Endothelial cell of umbilical vein (primary cell): ENCODE results near the gene SEC14L1. TPM values are rescaled to one million over a fixed set of nuclear protein-coding genes. Genes with fewer than 3 reads are reported as not detected.
"Not testable (repeated sequence)": the region's sequence is repeated elsewhere in the genome, so short reads cannot be mapped to it uniquely, and the experiment has no call there.

Experiments used
- BruUV-seq: library from RNA; stranded (reverse); fragments of 400-500 nt; replicated peaks from 2 replicates; lab custom pipeline; 2021; lab: Mats Ljungman, UMichigan
- CTCF ChIA-PET: fragments of 300-600, 350-600 bp; sonication (Branson Sonifier 250); formaldehyde crosslinking; loops from one replicate; lab custom pipeline; 2021; ENCODE audit warnings: antibody characterized with exemption, inconsistent platforms; lab: Charles Lee
- POLR2A ChIA-PET: fragments of 300-600, 350-600 bp; sonication (Branson Sonifier 250); formaldehyde crosslinking; loops from one replicate; lab custom pipeline; 2021; ENCODE audit warnings: antibody characterized with exemption, inconsistent platforms; lab: Charles Lee
- DNase-seq: peaks from one replicate; pipeline ENCODE4 v3.0.0-alpha.2; 2011; ENCODE audit warnings: low read depth, low spot score
- FAIRE-seq: peaks from 2 replicates; lab custom pipeline; 2011; peaks lifted over from hg19 to GRCh38; lab: Jason Lieb, UNC
- H2AFZ ChIP-seq: 2 replicates; pipeline ENCODE4 v1.6.0; 2012; ENCODE audit warnings: low read depth, low read length, control low read depth, inconsistent platforms
- H3K27ac ChIP-seq: 2 replicates; pipeline ENCODE4 v1.5.1; 2011; ENCODE audit warnings: low read depth, mild to moderate bottlenecking, control low read depth, low read length, moderate library complexity; ENCODE audit not compliant: insufficient read depth
- H3K27me3 ChIP-seq, 2 experiments: 2 replicates each; pipeline versions ENCODE4 v1.6.0 to v1.6.1; 2011; ENCODE audit warnings: low read length in 2 of 2, mixed read lengths in 1 of 2; ENCODE audit not compliant: control insufficient read depth in 2 of 2, insufficient read depth in 2 of 2
- H3K36me3 ChIP-seq, 2 experiments: 2 replicates in 1 of 2; 3 replicates in 1 of 2; pipeline ENCODE4 v1.5.1; 2011; ENCODE audit warnings: low read length in 2 of 2, mild to moderate bottlenecking in 1 of 2, moderate library complexity in 1 of 2; ENCODE audit not compliant: control insufficient read depth in 2 of 2, insufficient read depth in 2 of 2; ENCODE audit errors: extremely low read depth in 1 of 2
- H3K4me1 ChIP-seq: 3 replicates; pipeline ENCODE4 v1.5.1; 2011; ENCODE audit warnings: mild to moderate bottlenecking, low read length; ENCODE audit not compliant: control insufficient read depth, insufficient read depth; ENCODE audit errors: extremely low read depth
- H3K4me2 ChIP-seq: 2 replicates; pipeline ENCODE4 v1.6.1; 2011; ENCODE audit warnings: low read length, control low read depth, mixed read lengths; ENCODE audit not compliant: insufficient read depth
- H3K4me3 ChIP-seq, 3 experiments: fragments of 200-600 bp in 1 of 3; sonication (generic), shearing (Covaris generic) in 1 of 3; replicated peaks in 1 of 3; 2 replicates each; pipeline ENCODE4 v1.5.1; 2011 to 2016; ENCODE audit warnings: control low read depth in 3 of 3, low read length in 3 of 3, mild to moderate bottlenecking in 2 of 3, inconsistent platforms in 1 of 3, low read depth in 1 of 3, moderate library complexity in 1 of 3; ENCODE audit not compliant: insufficient read depth in 1 of 3
- H3K79me2 ChIP-seq: 2 replicates; pipeline ENCODE4 v1.6.0; 2012; ENCODE audit warnings: low read length, inconsistent platforms; ENCODE audit not compliant: control insufficient read depth, insufficient read depth
- H3K9ac ChIP-seq: replicated peaks from 2 replicates; pipeline ENCODE3; 2011; ENCODE audit warnings: low read length, control low read depth; ENCODE audit not compliant: insufficient read depth; ENCODE audit errors: extremely low read depth
- H3K9me1 ChIP-seq: replicated peaks from 3 replicates; pipeline ENCODE4 v1.6.0; 2011; ENCODE audit warnings: mild to moderate bottlenecking, low read length; ENCODE audit not compliant: control insufficient read depth, insufficient read depth; ENCODE audit errors: extremely low read depth
- H3K9me3 ChIP-seq: replicated peaks from 2 replicates; pipeline ENCODE4 v1.5.1; 2012; ENCODE audit warnings: low read length, inconsistent platforms; ENCODE audit not compliant: control insufficient read depth, insufficient read depth
- H4K20me1 ChIP-seq: replicated peaks from 2 replicates; pipeline ENCODE3; 2011; ENCODE audit warnings: mild to moderate bottlenecking, low read length; ENCODE audit not compliant: control insufficient read depth, insufficient read depth; ENCODE audit errors: extremely low read depth
- CTCF ChIP-seq, 2 donors: IDR thresholded peaks; 1 replicate in 1 of 2; 2 replicates in 1 of 2; pipeline ENCODE4 v1.5.1; 2011; ENCODE audit warnings: low read length in 2 of 2, mild to moderate bottlenecking in 2 of 2, moderate library complexity in 2 of 2, control low read depth in 1 of 2, inconsistent platforms in 1 of 2, low read depth in 1 of 2; ENCODE audit not compliant: insufficient read depth in 1 of 2; ENCODE audit errors: extremely low read depth in 1 of 2
- EZH2 ChIP-seq: IDR thresholded peaks from 2 replicates; pipeline ENCODE4 v1.6.1; 2012; ENCODE audit warnings: borderline replicate concordance, low read depth, mild to moderate bottlenecking, moderate library complexity, low read length, inconsistent platforms; ENCODE audit not compliant: severe bottlenecking
- FOS ChIP-seq: IDR thresholded peaks from 2 replicates; pipeline ENCODE4 v1.6.1; 2011; ENCODE audit warnings: mild to moderate bottlenecking, low read length, moderate library complexity, borderline replicate concordance; ENCODE audit not compliant: insufficient read depth
- GATA2 ChIP-seq: IDR thresholded peaks from 2 replicates; pipeline ENCODE4 v1.7.0; 2011; ENCODE audit warnings: low read depth, mild to moderate bottlenecking, moderate library complexity, mixed read lengths, low read length; ENCODE audit not compliant: insufficient read length, insufficient read depth
- JUN ChIP-seq: IDR thresholded peaks from 2 replicates; pipeline ENCODE4 v1.6.1; 2011; ENCODE audit warnings: borderline replicate concordance, low read depth; ENCODE audit not compliant: insufficient read length, insufficient read depth
- MYC ChIP-seq: IDR thresholded peaks from one replicate; pipeline ENCODE4 v1.6.1; 2011; ENCODE audit warnings: mild to moderate bottlenecking, low read depth, low read length
- POLR2A ChIP-seq: IDR thresholded peaks from 2 replicates; pipeline ENCODE4 v1.6.1; 2012; ENCODE audit warnings: low read depth, mild to moderate bottlenecking, control low read depth, low read length
- POLR2AphosphoS5 ChIP-seq: IDR thresholded peaks from 2 replicates; pipeline ENCODE4 v1.6.1; 2012; ENCODE audit warnings: low read depth, mild to moderate bottlenecking, control low read depth, low read length, moderate library complexity; ENCODE audit not compliant: insufficient read depth
- dilution Hi-C: fragments of 300-500 bp; cut with MboI; formaldehyde crosslinking; loops from one replicate; pipeline ENCODE4 v1.15.0; 2019; ENCODE audit warnings: low sequenced_read_pairs; ENCODE audit not compliant: extremely low pct_ligation_motif_present
- intact Hi-C: fragments of 100-400 bp; cut with micrococcal nuclease; formaldehyde crosslinking; loops from one replicate; pipeline ENCODE4 v1.10.0; 2022
- polyA plus RNA-seq, 4 experiments: library from polyadenylated mRNA; depleted of rRNA in 3 of 4; stranded (reverse) in 3 of 4; unstranded in 1 of 4; fragments of >200 nt; gene quantifications; 2 replicates each; pipeline versions ENCODE4 v1.2.1 to v1.2.3, GENCODE V29; 2011 to 2012; ENCODE audit warnings: missing spikeins in 1 of 4
- total RNA-seq: library from RNA; stranded (reverse); gene quantifications from 2 replicates; pipeline ENCODE4 v1.2.3, GENCODE V29; 2021
- TF ChIP-seq, protein P1 (sequence below): IDR thresholded peaks from 2 replicates; pipeline ENCODE4 v1.6.1; 2011; ENCODE audit not compliant: insufficient read depth, insufficient read length

The SEC14L1 gene
- total and polyA plus RNA-seq, 2 donors (not counting 3 experiments of a cell fraction or from before 2014, with no cell fraction given): 215 to 631 TPM

DNA sequence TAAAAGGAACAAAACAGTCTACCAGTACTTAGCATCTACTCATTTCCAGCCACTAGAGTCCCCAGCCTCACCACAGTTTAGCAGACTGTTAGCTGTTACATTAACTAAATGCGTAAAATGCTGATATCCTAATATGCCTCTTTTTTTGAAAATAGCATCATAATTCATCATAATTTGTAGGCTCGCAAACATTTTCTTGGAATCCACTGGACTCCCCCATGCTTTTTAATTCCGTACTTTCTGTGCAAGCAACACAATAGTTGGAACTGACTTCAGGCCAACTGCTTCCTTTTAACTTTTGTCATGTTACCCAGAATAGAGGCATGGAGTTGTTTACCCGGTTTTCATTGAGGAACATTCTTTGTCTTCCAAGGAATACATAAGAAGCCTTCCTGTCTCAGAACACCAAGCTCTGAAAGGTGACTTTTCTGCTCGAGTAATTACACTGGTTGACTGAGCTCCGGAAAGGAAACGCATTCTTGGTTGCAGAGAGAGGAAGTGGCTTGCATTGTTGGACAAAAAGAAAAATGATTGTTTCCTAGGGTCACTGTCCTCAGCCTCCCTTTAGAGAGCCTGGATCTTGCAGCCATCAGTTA lies 30.9 kb upstream of the SEC14L1 start:
- Histone ChIP-seq H3K4me3 (no peak overlapping the region), H3K36me3 (no peaks in the 10 kb centered on the region), H2AFZ (no peak overlapping the region), H3K4me2 (peak overlapping the region; percentile 53), H3K79me2 (no peaks in the 10 kb centered on the region), H3K9me1 (no peaks in the 10 kb centered on the region), H3K27me3 (no peaks in the 10 kb centered on the region), H4K20me1 (no peaks in the 10 kb centered on the region), H3K9me3 (no peaks in the 10 kb centered on the region), H3K4me1 (peaks cover 43% of the 10 kb centered on the region), H3K9ac (peak overlapping the region; percentile 93), H3K27ac (peak overlapping the region; percentile 99)
- ChIA-PET CTCF (interaction anchor here (0.6 to 2.8 kb wide), 15 partner anchors 9 to 242 kb away, joined by 3 to 25 read pairs (median 8); partner anchors contain the start of genes MGAT5B and SEC14L1), POLR2A (interaction anchor here (0.9 to 3.0 kb wide), 9 partner anchors 9 to 40 kb away, joined by 3 to 30 read pairs (median 7); partner anchors contain the start of gene SEC14L1)
- peak in 1 of 2 donors; percentile 23 for TF ChIP-seq CTCF (IDR thresholded peaks at IDR 0.05; ENCODE audit: extremely low read depth in 1 of 2, insufficient read depth in 1 of 2, low read depth in 1 of 2, low read length in 2 of 2)
- peak; percentile 90 for TF ChIP-seq JUN
- no peak for TF ChIP-seq MYC
- TF ChIP-seq, protein P1, sequence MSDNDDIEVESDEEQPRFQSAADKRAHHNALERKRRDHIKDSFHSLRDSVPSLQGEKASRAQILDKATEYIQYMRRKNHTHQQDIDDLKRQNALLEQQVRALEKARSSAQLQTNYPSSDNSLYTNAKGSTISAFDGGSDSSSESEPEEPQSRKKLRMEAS: peak; percentile 21
- TF ChIP-seq GATA2: peak; percentile 61
- TF ChIP-seq POLR2AphosphoS5: peak; percentile 48
- no peak for TF ChIP-seq POLR2A
- no peak for TF ChIP-seq EZH2
- peak; percentile 88 for TF ChIP-seq FOS
- intact Hi-C loops (loop anchor here (1.0 kb wide), 6 partner anchors 8 to 96 kb away; partner anchors contain the start of gene SEC14L1), dilution Hi-C loops (no loop called here)
- no TSS peak for BruUV-seq
- DNase-seq: peak; percentile 99
- peak; percentile 99 for FAIRE-seq

DNA sequence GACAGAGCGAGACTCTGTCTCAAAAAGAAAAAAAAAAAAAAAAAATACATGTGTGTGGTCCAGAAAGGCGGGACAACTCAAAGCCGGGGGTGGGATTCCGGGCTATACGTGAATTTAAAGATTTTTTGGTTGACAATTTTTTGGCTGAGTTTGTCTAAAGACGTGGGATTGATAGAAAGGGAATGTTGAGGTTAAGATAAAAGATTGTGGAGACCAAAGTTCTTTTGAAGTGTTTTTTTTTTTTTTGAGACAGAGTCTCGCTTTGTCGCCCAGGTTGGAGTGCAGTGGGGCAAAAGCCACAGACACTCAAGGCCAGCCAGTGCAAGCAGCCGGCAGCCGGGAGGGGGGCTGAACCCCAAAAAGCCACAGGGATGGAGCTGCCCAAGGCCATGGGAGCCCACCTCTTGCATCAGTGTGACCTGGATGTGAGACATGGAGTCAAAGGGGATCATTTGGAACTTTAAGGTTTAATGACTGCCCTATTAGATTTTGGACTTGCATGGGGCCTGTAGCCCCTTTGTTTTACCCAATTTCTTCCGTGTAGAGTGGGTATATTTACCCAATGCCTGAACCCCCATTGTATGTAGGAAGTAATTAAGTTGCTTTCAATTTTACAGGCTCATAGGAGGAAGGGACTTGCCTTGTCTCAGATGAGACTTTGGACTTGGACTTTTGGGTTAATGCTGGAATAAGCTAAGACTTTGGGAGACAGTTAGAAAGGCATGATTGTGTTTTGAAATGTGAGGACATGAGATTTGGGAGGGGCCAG lies 29.4 kb upstream of the SEC14L1 start:
- Histone ChIP-seq H3K4me1 (peaks cover 54% of the 10 kb centered on the region), H3K27ac (peak overlapping the region; percentile 99)
- H3K9me3 ChIP-seq, H4K20me1 ChIP-seq, FAIRE-seq, H3K4me3 ChIP-seq, dilution Hi-C loops, H3K9me1 ChIP-seq, H3K4me2 ChIP-seq, H3K9ac ChIP-seq, H3K36me3 ChIP-seq, H3K27me3 ChIP-seq, H2AFZ ChIP-seq, intact Hi-C loops, H3K79me2 ChIP-seq, DNase-seq, BruUV-seq: not testable (repeated sequence)
- ChIA-PET CTCF (interaction anchor here (0.7 to 2.8 kb wide), 3 partner anchors 13 to 17 kb away, joined by 3 to 25 read pairs (median 10); no protein-coding TSS in a partner anchor), POLR2A (interaction anchor here (1.1 to 3.0 kb wide), 3 partner anchors 8 to 34 kb away, joined by 3 to 30 read pairs (median 7); no protein-coding TSS in a partner anchor)
